Loucy (cell line): ENCODE measurements around the gene ATF7IP.

Experiments
- H2AFZ ChIP-seq: fragments of 200-600 bp; sonication (generic); 2 replicates; pipeline ENCODE4 v1.6.0; 2016; ENCODE audit warnings: antibody characterized with exemption, mild to moderate bottlenecking, low read length, moderate library complexity
- H3F3A ChIP-seq: fragments of 200-600 bp; 2 replicates; pipeline ENCODE4 v1.6.0; 2016; ENCODE audit warnings: antibody characterized with exemption, low read depth, mild to moderate bottlenecking
- H3K27me3 ChIP-seq: fragments of 200-600 bp; sonication (generic); 2 replicates; pipeline ENCODE4 v1.6.1; 2014; ENCODE audit warnings: low read length, mild to moderate bottlenecking; ENCODE audit not compliant: insufficient read depth, poor library complexity, severe bottlenecking
- H3K36me3 ChIP-seq: fragments of 200-600 bp; sonication (generic); 2 replicates; pipeline ENCODE4 v1.6.1; 2016; ENCODE audit warnings: low read length; ENCODE audit not compliant: insufficient read depth
- H3K4me1 ChIP-seq: fragments of 200-600 bp; sonication (generic); 2 replicates; pipeline ENCODE4 v1.5.1; 2014; ENCODE audit warnings: low read length, mild to moderate bottlenecking; ENCODE audit not compliant: insufficient read depth, poor library complexity, severe bottlenecking
- H3K4me2 ChIP-seq: fragments of 200-600 bp; sonication (generic); 2 replicates; pipeline ENCODE4 v1.6.0; 2014; ENCODE audit warnings: antibody characterized with exemption, low read length, low read depth, mild to moderate bottlenecking; ENCODE audit not compliant: poor library complexity, severe bottlenecking
- H3K4me3 ChIP-seq: fragments of 200-600 bp; sonication (generic); 2 replicates; pipeline ENCODE4 v1.5.1; 2014; ENCODE audit warnings: low read length, mild to moderate bottlenecking, mixed read lengths; ENCODE audit not compliant: poor library complexity, severe bottlenecking
- H3K79me2 ChIP-seq: fragments of 200-600 bp; sonication (generic); 2 replicates; pipeline ENCODE4 v1.6.1; 2014; ENCODE audit warnings: low read length; ENCODE audit not compliant: insufficient read depth
- H3K9ac ChIP-seq: fragments of 200-600 bp; sonication (generic); 2 replicates; pipeline ENCODE4 v1.6.0; 2014; ENCODE audit warnings: mild to moderate bottlenecking, low read depth, low read length, moderate library complexity; ENCODE audit not compliant: poor library complexity, severe bottlenecking
- H3K9me2 ChIP-seq: fragments of 200-600 bp; sonication (generic); replicated peaks from 2 replicates; pipeline ENCODE4 v1.6.1; 2016; ENCODE audit warnings: low read depth, low read length, mixed read lengths
- H3K9me3 ChIP-seq: fragments of 200-600 bp; sonication (generic); 2 replicates; pipeline ENCODE4 v1.6.1; 2014; ENCODE audit warnings: mild to moderate bottlenecking, antibody characterized with exemption, low read length, low read depth; ENCODE audit not compliant: insufficient read depth
- H4K20me1 ChIP-seq: fragments of 200-600 bp; sonication (generic); 2 replicates; pipeline ENCODE4 v1.6.0; 2014; ENCODE audit warnings: antibody characterized with exemption, low read length, mild to moderate bottlenecking; ENCODE audit not compliant: insufficient read depth, poor library complexity, severe bottlenecking
- EZH2phosphoT487 ChIP-seq: fragments of 200-600 bp; IDR thresholded peaks from 2 replicates; pipeline ENCODE4 v1.6.1; 2018; ENCODE audit warnings: antibody characterized with exemption, mild to moderate bottlenecking, moderate library complexity, borderline replicate concordance
- TF ChIP-seq, protein P1 (sequence below): fragments of 200-600 bp; sonication (generic); conservative IDR thresholded peaks from 2 replicates; pipeline ENCODE4 v1.5.1; 2014; ENCODE audit warnings: mild to moderate bottlenecking, antibody characterized with exemption, low read length

ATF7IP gene

DNA sequence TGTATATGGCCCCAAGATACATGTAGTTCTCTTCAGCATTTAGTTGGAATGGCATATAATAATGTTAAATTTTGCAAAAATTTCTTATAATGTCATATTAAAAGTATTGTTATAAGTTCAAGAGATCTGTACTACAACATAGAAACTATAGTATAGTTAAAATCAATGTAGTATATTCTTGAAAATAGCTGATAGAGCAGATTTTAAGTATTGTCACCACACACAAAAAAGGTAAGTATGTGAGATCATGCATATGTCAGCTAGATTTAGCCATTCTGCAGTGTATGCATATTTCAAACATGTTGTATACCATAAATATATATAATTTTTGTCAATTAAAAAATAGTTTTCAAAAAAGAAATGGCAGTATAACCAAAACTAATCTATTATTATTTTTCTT lies 115.7 kb downstream of the ATF7IP start:
- Histone ChIP-seq H3K9me3 (no peaks in the 10 kb centered on the region), H3K9ac (no peak overlapping the region), H3K9me2 (no peaks in the 10 kb centered on the region), H3K79me2 (no peaks in the 10 kb centered on the region), H3K4me3 (no peak overlapping the region), H2AFZ (no peak overlapping the region), H3K4me2 (no peak overlapping the region), H3F3A (no peaks in the 10 kb centered on the region), H3K36me3 (peaks cover 97% of the 10 kb centered on the region), H4K20me1 (peaks cover 11% of the 10 kb centered on the region), H3K27me3 (no peaks in the 10 kb centered on the region), H3K4me1 (no peaks in the 10 kb centered on the region)
- TF ChIP-seq, protein P1, sequence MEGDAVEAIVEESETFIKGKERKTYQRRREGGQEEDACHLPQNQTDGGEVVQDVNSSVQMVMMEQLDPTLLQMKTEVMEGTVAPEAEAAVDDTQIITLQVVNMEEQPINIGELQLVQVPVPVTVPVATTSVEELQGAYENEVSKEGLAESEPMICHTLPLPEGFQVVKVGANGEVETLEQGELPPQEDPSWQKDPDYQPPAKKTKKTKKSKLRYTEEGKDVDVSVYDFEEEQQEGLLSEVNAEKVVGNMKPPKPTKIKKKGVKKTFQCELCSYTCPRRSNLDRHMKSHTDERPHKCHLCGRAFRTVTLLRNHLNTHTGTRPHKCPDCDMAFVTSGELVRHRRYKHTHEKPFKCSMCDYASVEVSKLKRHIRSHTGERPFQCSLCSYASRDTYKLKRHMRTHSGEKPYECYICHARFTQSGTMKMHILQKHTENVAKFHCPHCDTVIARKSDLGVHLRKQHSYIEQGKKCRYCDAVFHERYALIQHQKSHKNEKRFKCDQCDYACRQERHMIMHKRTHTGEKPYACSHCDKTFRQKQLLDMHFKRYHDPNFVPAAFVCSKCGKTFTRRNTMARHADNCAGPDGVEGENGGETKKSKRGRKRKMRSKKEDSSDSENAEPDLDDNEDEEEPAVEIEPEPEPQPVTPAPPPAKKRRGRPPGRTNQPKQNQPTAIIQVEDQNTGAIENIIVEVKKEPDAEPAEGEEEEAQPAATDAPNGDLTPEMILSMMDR = no peak
- no peak for TF ChIP-seq EZH2phosphoT487

DNA sequence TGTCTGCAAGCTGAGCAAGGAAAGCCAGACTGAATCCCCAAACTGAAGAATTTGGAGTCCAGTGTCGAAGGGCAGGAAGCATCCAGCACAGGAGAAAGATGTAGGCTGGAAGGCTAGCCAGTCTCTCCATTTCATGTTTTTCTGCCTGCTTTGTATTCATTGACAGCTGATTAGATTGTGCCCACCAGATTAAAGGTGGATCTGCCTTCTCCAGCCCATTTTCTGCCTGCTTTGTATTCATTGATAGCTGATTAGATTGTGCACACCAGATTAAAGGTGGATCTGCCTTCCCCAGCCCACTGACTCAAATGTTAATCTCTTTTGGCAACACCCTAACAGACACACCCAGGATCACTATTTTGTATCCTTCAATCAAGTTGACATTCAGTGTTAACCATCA lies 116.9 kb downstream of the ATF7IP start:
- Histone ChIP-seq H3F3A (no peaks in the 10 kb centered on the region), H2AFZ (no peak overlapping the region), H3K4me3 (no peak overlapping the region), H3K36me3 (peaks cover 95% of the 10 kb centered on the region), H3K9me2 (no peaks in the 10 kb centered on the region), H3K4me2 (no peak overlapping the region), H3K4me1 (no peaks in the 10 kb centered on the region), H3K79me2 (no peaks in the 10 kb centered on the region), H3K9ac (no peak overlapping the region), H3K27me3 (no peaks in the 10 kb centered on the region), H3K9me3 (no peaks in the 10 kb centered on the region), H4K20me1 (peaks cover 7% of the 10 kb centered on the region)
- no peak for TF ChIP-seq EZH2phosphoT487
- TF ChIP-seq, protein P1 = no peak

GRCh38 chr12:14482886-14483285 lies 117.4 kb downstream of the ATF7IP start:
- Histone ChIP-seq H3K9me3 (no peaks in the 10 kb centered on the region), H3K4me2 (no peak overlapping the region), H3F3A (no peaks in the 10 kb centered on the region), H3K36me3 (peaks cover 95% of the 10 kb centered on the region), H3K4me1 (no peaks in the 10 kb centered on the region), H3K9ac (no peak overlapping the region), H3K27me3 (no peaks in the 10 kb centered on the region), H3K9me2 (no peaks in the 10 kb centered on the region), H2AFZ (no peak overlapping the region), H3K4me3 (no peak overlapping the region), H3K79me2 (no peaks in the 10 kb centered on the region), H4K20me1 (peaks cover 2% of the 10 kb centered on the region)
- no peak for TF ChIP-seq EZH2phosphoT487
- TF ChIP-seq, protein P1 = no peak
